ENCODE results near the gene POLR1G.

The POLR1G gene

GRCh38 chr19:45382426-45382825 is 24.0 kb upstream of the POLR1G start:
- TF ChIP-seq FOXP2 (optimal IDR thresholded peaks at IDR 0.05; ENCODE audit: borderline replicate concordance, extremely low read depth, extremely low read length, insufficient read depth) (no peak), REST (IDR thresholded peaks at IDR 0.05; ENCODE audit: insufficient read depth in 1 of 2, low read depth in 2 of 2, low read length in 2 of 2) (no peak), SIN3A (IDR thresholded peaks at IDR 0.05; ENCODE audit: borderline replicate concordance, insufficient read depth, low read length) (no peak), TAF1 (IDR thresholded peaks at IDR 0.05; ENCODE audit: borderline replicate concordance, insufficient read depth, low read length) (no peak), POLR2AphosphoS5 (IDR thresholded peaks at IDR 0.05; ENCODE audit: low read depth, low read length) (no peak)

GRCh38 chr19:45385392-45386221 is 20.8 kb upstream of the POLR1G start:
- TF ChIP-seq SIN3A (IDR thresholded peaks at IDR 0.05; ENCODE audit: borderline replicate concordance, insufficient read depth, low read length) (no peak), FOXP2 (optimal IDR thresholded peaks at IDR 0.05; ENCODE audit: borderline replicate concordance, extremely low read depth, extremely low read length, insufficient read depth) (no peak), REST (IDR thresholded peaks at IDR 0.05; ENCODE audit: insufficient read depth in 1 of 2, low read depth in 2 of 2, low read length in 2 of 2) (no peak), POLR2AphosphoS5 (IDR thresholded peaks at IDR 0.05; ENCODE audit: low read depth, low read length) (no peak), TAF1 (IDR thresholded peaks at IDR 0.05; ENCODE audit: borderline replicate concordance, insufficient read depth, low read length) (no peak)

GRCh38 chr19:45391346-45391745 is 15.1 kb upstream of the POLR1G start:
- TF ChIP-seq REST (IDR thresholded peaks at IDR 0.05; ENCODE audit: insufficient read depth in 1 of 2, low read depth in 2 of 2, low read length in 2 of 2) (no peak), FOXP2 (optimal IDR thresholded peaks at IDR 0.05; ENCODE audit: borderline replicate concordance, extremely low read depth, extremely low read length, insufficient read depth) (no peak), POLR2AphosphoS5 (IDR thresholded peaks at IDR 0.05; ENCODE audit: low read depth, low read length) (no peak; the same call in 1 of the 2 replicates), TAF1 (IDR thresholded peaks at IDR 0.05; ENCODE audit: borderline replicate concordance, insufficient read depth, low read length) (no peak), SIN3A (IDR thresholded peaks at IDR 0.05; ENCODE audit: borderline replicate concordance, insufficient read depth, low read length) (no peak)

- no peak for TF ChIP-seq SIN3A (IDR thresholded peaks at IDR 0.05; ENCODE audit: borderline replicate concordance, insufficient read depth, low read length)
- TF ChIP-seq REST (IDR thresholded peaks at IDR 0.05; ENCODE audit: insufficient read depth in 1 of 2, low read depth in 2 of 2, low read length in 2 of 2): no peak
- TF ChIP-seq POLR2AphosphoS5 (IDR thresholded peaks at IDR 0.05; ENCODE audit: low read depth, low read length): no peak
- TF ChIP-seq TAF1 (IDR thresholded peaks at IDR 0.05; ENCODE audit: borderline replicate concordance, insufficient read depth, low read length): no peak
- no peak for TF ChIP-seq FOXP2 (optimal IDR thresholded peaks at IDR 0.05; ENCODE audit: borderline replicate concordance, extremely low read depth, extremely low read length, insufficient read depth)
Observed at GRCh38 chr19:45391871-45392665, 14.4 kb upstream of the POLR1G start.

Measured in PFSK-1 (cell line).